ENCODE results near the gene C16orf95. TPM values are rescaled to one million over a fixed set of nuclear protein-coding genes. Genes with fewer than 3 reads are reported as not detected.
A peak's percentile ranks its signal among the peaks of the same experiment; 100 is the strongest.

Gene C16orf95
- total RNA-seq (ENCODE audit: low replicate concordance) = 4.8 and 6.7 TPM in 2 replicates

DNA sequence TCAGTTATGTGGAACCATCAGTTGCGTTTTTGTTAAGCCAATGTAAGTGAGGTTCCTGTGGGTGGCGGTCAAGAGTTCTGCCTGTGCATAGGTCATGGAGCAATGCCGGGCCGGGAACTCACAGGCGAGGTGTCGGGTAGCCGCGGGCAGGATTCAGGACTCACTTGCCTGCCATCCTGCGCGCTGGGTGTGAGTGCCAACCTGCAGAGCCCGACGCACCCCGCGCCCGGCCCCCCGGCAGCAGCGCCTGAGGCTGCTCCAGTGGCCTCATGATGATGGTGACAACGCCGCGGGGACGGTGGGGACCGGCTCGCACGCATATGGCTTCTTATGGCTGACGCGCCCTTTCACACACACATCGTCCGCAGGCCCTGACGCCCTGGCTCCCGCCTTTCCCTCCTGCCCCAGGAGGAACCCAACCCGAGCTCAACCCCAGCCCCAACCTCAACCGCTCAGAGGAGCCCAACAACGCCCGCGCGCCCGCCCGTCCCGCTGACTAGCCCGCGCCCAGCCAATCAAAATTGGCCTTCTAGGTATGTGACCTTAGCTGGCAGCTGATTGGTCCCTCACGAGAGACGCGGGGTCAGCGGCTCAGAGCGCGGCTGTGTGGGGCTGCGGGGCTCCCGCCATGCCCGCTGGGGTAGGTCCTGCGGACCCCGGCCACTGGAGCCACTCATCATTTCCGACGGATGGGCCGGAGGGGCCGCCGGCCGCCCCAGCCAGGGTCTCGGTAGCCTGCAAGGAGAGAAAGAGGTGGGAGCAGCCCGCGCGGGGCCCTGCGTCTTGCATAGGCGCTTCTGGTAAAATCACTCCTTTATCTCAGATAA is at the start of gene C16orf95:
C16orf95 (minus strand) TSS at position 470 of the 827 bp plus-strand sequence; CDS start at position 320, 150 bp downstream.
- H3K9me3 ChIP-seq (ENCODE audit: low read depth) = no peaks in the 10 kb centered on the region
- Mint-ChIP-seq H3K9me3 (no peaks in the 10 kb centered on the region), H3K27ac (peak within 1 kb of the TSS; percentile 93), H3K4me1 (peaks cover 12% of the 10 kb centered on the region), H3K4me3 (peak within 1 kb of the TSS; percentile 96), H3K27me3 (ENCODE audit: insufficient read depth, low read depth) (peaks cover 4% of the 10 kb centered on the region), H3K36me3 (no peaks in the 10 kb centered on the region)
- H2AFZ ChIP-seq (replicated peaks) = peak within 1 kb of the TSS; percentile 71
- H3F3A ChIP-seq (ENCODE audit: low read depth) = peaks cover 14% of the 10 kb centered on the region
- peak; percentile 55 for TF ChIP-seq CTCF (IDR thresholded peaks at IDR 0.05)
- TF ChIP-seq EZH2 (IDR thresholded peaks at IDR 0.05) = no peak
- H3K4me1 ChIP-seq = peaks cover 5% of the 10 kb centered on the region
- peak within 1 kb of the TSS; percentile 94 for H3K9ac ChIP-seq
- H3K4me2 ChIP-seq = peak within 1 kb of the TSS; percentile 91
- H3K79me2 ChIP-seq (ENCODE audit: low read depth) = peaks cover 17% of the 10 kb centered on the region
- H4K20me1 ChIP-seq (ENCODE audit: low read depth) = no peaks in the 10 kb centered on the region
- peak; percentile 97 for DNase-seq (ENCODE audit: low spot score)
- no peaks in the 10 kb centered on the region for H3K36me3 ChIP-seq
- no peaks in the 10 kb centered on the region for H3K27me3 ChIP-seq
- peak within 1 kb of the TSS; percentile 92 for H3K4me3 ChIP-seq
- H3K27ac ChIP-seq = peak within 1 kb of the TSS; percentile 6

DNA sequence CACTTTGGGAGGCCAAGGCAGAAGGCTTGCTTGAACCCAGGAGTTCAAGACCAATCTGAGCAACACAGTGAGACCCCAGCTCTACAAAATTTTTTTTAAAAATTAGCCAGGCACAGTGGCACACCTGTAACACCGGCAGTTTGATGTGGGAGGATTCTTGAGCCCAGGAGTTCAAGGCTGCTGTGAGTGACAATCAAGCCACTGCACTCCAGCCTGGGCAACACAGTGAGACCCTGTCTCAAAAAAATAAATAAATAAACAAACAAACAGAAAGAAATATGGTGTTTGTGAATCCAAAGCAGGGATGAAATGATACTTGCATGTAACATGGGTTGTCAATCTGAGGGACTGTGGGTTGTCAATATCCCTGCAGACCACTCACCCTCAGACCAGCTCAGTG is 49.7 kb upstream of the C16orf95 start:
- Histone ChIP-seq H3K4me2 (no peak overlapping the region), H3K4me1 (peaks cover 20% of the 10 kb centered on the region), H3K27me3 (no peaks in the 10 kb centered on the region), H3K9me3 (ENCODE audit: low read depth) (no peaks in the 10 kb centered on the region), H4K20me1 (ENCODE audit: low read depth) (peaks cover 52% of the 10 kb centered on the region), H3K9ac (no peak overlapping the region), H3K27ac (no peak overlapping the region), H3K36me3 (no peaks in the 10 kb centered on the region), H3F3A (ENCODE audit: low read depth) (no peaks in the 10 kb centered on the region), H2AFZ (replicated peaks) (no peak overlapping the region), H3K79me2 (ENCODE audit: low read depth) (peaks cover 38% of the 10 kb centered on the region), H3K4me3 (no peak overlapping the region)
- Mint-ChIP-seq H3K4me3 (no peak overlapping the region), H3K27ac (no peak overlapping the region), H3K27me3 (ENCODE audit: insufficient read depth, low read depth) (peaks cover 5% of the 10 kb centered on the region), H3K36me3 (peaks cover 4% of the 10 kb centered on the region), H3K4me1 (peaks cover 38% of the 10 kb centered on the region), H3K9me3 (no peaks in the 10 kb centered on the region)
- no peak for TF ChIP-seq EZH2phosphoT487 (IDR thresholded peaks at IDR 0.05)
- TF ChIP-seq EZH2 (IDR thresholded peaks at IDR 0.05) = no peak
- TF ChIP-seq CTCF (IDR thresholded peaks at IDR 0.05) = no peak
- no peak for DNase-seq (ENCODE audit: low spot score)

DNA sequence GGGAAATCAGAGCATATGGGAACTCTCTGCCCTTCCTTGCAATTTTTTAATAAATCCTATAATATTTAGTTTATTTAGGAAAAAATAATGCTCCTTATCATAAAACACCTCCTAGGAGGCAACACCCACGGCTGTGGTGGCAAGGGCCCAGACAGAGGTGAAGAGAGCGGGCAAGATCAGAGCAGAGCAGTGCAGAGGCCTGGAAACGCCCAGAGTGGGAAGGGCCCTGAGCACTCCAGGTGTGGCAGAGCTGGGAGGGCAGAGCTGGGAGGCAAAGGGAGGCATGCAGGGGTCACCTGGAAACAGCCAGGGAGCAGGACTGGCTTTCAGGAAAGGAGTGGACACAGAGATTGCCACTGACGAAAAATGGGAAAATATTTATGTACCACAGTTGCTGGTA is 49.1 kb upstream of the C16orf95 start:
- no peak overlapping the region for H3K4me3 ChIP-seq
- TF ChIP-seq EZH2 (IDR thresholded peaks at IDR 0.05) (no peak), CTCF (IDR thresholded peaks at IDR 0.05) (no peak), EZH2phosphoT487 (IDR thresholded peaks at IDR 0.05) (no peak)
- no peak overlapping the region for H3K4me2 ChIP-seq
- H3K36me3 Mint-ChIP-seq = peaks cover 7% of the 10 kb centered on the region
- peaks cover 37% of the 10 kb centered on the region for H3K79me2 ChIP-seq (ENCODE audit: low read depth)
- H3K4me3 Mint-ChIP-seq = no peak overlapping the region
- H3K27ac Mint-ChIP-seq = no peak overlapping the region
- H2AFZ ChIP-seq (replicated peaks) = no peak overlapping the region
- H3K9me3 Mint-ChIP-seq = no peaks in the 10 kb centered on the region
- peaks cover 45% of the 10 kb centered on the region for H4K20me1 ChIP-seq (ENCODE audit: low read depth)
- H3F3A ChIP-seq (ENCODE audit: low read depth) = no peaks in the 10 kb centered on the region
- no peak overlapping the region for H3K9ac ChIP-seq
- H3K36me3 ChIP-seq = no peaks in the 10 kb centered on the region
- peaks cover 34% of the 10 kb centered on the region for H3K4me1 Mint-ChIP-seq
- H3K27ac ChIP-seq = no peak overlapping the region
- no peaks in the 10 kb centered on the region for H3K9me3 ChIP-seq (ENCODE audit: low read depth)
- H3K27me3 ChIP-seq = no peaks in the 10 kb centered on the region
- DNase-seq (ENCODE audit: low spot score) = no peak
- H3K27me3 Mint-ChIP-seq (ENCODE audit: insufficient read depth, low read depth) = peaks cover 5% of the 10 kb centered on the region
- H3K4me1 ChIP-seq = peaks cover 18% of the 10 kb centered on the region
